Lung microvascular endothelial cell (primary cell): ENCODE measurements around the gene RAF1. TPM values are rescaled to one million over a fixed set of nuclear protein-coding genes. Genes with fewer than 3 reads are reported as not detected.
"Not testable (repeated sequence)": the region's sequence is repeated elsewhere in the genome, so short reads cannot be mapped to it uniquely, and the experiment has no call there.

ENCODE experiments used
- DNase-seq, 2 donors: peaks; one replicate each; pipeline versions ENCODE4 v3.0.0 to v3.0.0-alpha.2; 2010; ENCODE audit warnings: low read depth in 2 of 2
- total RNA-seq: library from RNA; depleted of rRNA; stranded (reverse); fragments of >200 nt; gene quantifications from 2 replicates; pipeline ENCODE4 v1.2.1, GENCODE V29; 2014

RAF1 gene
- total RNA-seq, 1 donor from 2014 or later: 84.7 TPM

DNA sequence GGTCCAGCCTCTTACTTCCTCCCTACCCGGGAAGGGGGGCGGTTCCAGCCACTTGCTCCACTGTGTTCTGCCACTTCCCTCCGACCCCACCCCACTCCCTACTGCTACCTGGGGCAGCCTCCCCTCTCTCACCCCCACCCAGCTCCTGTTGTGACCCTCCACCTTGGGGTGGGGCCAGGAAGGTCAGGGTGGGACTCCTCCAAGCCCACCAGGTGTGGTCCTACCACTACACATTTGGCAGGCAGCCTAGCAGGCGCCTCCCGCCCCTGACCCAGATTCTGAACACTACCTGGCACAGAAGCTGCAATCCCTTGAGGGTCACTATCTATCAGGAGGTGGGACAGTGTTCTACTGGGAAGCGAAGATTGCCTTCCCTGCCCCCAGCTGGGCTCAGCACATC lies 13.7 kb upstream of the RAF1 start:
- DNase-seq: no peak

DNA sequence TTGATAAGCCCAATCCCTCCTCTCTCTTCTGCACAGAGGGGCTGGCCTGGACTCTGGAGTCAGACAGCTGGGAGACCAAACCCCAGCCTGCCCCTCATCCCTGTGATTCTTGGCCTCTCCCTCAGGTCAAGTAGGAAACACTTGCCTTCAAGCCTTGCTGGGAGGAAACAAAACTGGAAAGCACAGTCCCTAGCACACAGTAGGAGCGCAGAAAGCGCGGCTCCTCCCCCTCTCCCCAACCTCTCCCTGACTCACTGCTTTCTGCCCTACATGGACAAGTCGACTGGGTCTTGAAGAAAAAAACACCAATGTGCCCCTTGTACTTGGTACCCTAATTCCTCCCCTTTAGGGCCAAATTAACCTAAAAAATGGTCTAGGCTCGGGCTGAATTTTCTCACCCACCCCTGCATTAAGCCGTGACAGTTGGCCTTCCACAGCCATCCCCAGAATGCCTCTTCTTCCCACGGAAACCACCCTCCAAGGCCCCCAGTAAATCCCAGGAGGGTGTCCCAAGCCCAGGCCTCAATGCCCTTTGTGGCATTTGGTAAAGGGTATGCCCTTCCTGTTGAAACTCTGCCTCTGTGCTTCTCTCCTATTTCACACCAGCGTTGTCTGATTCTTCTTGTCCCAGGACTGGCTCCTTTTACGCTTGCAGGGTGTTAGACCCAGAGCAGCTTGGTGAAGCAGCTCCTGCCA lies 11.3 kb upstream of the RAF1 start:
- DNase-seq: no peak

DNA sequence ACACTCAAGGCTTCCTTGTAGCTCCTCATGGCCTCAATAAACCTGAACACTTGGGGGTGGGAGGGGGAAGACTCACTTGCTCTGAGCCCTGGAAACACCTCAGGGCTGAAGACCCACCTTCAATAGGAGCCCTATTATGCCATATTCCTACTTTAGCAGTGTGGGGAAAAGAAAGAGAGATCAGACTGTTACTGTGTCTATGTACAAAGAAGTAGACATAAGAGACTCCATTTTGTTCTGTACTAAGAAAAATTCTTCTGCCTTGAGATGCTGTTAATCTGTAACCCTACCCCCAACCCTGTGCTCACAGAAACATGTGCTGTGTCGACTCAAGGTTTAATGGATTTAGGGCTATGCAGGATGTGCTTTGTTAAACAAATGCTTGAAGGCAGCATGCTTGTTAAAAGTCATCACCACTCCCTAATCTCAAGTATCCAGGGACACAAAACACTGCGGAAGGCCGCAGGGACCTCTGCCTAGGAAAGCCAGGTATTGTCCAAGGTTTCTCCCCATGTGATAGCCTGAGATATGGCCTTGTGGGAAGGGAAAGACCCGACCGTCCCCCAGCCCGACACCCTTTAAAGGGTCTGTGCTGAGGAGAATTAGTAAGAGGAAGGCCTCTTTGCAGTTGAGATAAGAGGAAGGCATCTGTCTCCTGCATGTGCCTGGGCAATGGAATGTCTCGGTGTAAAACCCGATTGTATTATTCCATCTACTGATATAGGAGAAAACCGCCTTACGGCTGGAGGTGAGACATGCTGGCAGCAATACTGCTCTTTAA lies 10.2 kb upstream of the RAF1 start:
- DNase-seq: not testable (repeated sequence)

DNA sequence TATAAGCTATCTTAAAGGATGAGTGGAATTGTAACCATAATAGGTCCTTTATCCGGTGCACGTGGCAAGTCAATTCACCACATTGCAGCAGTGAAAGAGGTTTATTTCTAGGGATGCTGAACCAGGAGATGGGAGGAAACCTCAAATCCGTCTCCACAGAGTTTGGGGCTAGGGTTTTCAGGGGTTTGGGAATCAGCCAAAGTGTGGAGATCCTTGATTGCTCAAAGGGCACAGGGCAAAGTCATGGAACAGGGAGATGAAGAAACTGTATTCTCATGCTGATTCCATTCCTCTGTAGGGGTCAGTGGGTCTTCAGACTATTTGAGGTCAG lies 7.2 kb upstream of the RAF1 start:
- no peak for DNase-seq

DNA sequence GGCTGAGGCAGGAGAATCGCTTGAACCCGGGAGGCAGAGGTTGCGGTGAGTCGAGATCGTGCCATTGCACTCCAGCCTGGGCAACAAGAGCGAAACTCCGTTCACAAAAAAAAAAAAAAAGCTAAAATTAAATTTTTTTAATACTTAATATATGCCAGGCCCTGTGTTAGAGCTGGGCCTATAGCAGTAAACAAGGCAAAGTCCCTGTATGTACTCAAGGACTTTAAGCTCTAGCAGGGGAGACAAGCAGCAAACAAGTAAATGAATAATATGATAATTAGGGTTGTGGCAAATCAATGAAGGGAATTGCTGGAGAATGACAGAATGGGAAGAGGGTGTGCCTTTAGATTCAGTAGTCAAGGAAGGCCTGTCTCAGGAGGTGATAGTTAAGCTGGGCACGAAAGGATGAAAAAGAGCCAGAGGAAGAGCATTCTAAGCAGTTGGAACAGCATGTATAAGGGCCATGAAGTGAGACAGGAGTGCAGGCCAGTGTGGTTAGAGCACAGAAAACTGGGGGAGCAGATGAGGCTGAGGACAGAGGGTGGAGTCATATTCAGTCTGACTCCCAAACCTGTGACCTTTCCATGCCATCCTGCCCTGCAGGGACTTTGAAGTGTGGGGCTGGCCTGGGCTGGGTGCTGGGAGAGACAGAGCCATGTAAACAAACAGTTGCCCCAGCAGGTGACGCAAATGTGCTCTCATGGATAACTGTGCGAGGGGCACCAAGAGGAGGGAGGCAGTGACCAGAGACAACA lies 6.6 kb upstream of the RAF1 start:
- no peak for DNase-seq

DNA sequence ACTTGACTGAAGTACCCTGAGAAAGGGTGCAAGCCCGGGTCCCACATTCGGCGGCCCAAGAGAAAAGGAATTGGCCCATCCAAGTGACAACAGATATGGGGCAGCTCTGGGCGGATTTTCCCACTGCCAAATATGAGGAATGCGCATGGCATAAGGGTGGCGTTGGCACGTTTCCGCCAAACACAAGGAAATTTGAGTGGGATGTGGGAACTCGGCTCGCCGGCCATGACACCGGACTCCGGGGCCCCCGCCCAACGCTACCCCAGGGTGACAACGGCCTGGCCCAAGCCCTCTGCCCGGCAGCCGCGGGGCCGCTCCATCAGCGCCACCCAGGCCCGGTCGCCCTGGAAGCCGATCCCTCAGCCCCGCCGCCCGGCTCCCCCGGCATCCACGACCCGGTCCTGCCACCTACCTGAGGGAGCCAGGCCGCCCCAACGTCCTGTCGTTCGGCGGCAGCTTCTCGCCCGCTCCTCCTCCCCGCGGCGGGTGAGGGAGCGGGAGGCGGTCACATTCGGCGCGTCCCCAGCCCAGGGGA lies 449 bp downstream of the RAF1 start:
- peak; percentile 32 to 53 for DNase-seq

DNA sequence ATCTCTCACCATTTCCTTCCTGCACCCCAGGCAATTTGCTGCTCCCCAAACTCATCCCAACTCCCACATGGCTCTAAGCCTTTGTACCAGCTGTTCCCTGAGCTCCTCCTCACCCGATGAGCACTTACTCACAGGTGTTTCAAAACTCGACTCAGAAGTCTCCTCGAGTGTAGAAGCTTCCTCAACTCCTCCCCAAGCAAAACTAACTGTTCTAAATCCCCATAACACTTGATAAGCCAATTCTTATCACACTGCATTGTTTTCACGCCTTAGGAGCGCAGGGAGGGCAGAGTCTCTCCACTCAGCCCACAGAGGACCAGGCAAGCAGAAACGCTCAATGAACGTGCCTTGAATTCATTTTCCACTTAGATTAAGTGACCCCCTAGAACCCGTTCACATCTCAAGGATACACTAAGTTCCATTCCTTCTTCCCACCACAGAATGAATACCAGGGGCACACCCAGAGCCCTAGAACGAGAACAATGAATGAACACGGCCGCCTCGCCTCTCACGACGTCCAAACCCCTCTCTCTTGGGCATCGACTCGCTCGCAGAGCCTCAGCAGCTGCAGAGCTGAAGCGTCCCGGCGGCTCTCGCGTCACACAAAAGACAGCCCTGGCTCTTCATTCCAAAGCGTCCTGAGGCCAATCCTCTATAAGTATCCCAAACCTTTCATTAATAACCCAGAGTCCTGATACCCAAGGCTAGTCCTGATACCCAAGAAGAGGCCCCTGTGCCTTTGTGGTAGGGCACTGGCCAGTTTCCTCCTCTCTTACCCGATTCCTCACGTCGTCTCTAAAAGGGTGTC lies 1.1 kb downstream of the RAF1 start:
- peak; percentile 40 to 48 for DNase-seq

DNA sequence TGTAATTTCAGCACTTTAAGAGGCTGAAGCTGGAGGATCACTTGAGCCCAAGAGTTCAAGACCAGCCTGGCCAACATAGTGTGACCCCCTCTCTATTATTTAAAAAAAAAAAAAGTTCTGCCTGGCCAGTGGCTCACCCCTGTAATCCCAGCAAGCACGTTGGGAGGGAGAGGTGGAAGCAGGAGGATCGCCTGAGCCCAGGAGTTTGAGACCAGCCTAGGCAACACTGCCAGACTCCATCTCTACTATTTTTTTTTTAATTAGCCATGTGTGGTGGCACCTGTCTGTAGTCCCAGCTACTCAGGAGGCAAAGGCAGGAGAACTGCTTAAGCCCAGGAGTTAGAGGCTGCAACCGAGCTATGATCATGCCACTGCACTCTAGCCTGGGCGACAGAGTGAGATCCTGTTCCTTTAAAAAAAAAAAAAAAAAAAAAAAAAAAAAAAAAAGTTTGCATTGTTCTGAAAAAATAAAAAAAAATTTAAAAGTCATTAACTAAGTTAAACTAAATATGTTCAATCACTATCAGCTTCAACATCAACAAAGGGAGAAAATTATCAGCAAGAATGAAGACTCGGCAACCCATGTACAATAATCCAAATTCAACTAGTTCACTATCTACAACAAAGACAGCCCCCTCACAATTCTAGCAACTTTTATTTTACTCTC lies 1.9 kb downstream of the RAF1 start:
- DNase-seq: no peak

DNA sequence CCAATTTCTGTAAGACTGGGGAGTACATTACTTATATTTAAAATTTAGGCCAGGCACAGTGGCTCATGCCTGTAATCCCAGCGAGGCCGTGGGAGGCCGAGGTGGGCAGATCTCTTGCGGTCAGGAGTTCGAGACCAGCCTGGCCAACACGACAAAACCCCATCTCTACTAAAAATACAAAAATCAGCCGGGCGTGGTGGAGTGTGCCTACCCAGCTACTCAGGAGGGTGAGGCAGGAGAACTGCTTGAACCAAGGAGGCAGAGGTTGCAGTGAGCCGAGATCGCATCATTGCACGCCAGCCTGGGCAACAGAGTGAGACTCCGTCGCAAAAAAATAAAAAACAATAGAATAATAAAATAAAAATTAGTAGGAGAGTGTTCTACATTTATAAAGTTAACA lies 2.5 kb downstream of the RAF1 start:
- DNase-seq: not testable (repeated sequence)

DNA sequence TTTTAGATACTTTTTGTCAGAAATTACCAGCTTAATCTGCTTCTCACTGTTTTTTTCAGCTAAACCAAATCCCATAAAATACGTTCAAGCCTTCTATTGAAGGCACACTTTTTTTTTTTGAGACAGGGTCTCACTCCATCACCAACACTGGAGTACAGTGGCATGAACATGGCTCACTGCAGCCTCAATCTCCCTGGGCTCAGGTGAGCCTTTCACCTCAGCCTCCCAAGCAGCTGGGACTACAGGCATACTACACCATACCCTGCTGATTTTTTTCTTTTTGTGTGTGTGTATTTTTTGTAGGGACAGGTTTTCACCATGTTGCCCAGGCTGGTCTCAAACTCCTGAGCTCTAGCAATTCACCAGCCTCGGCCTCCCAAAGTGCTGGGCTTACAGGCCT lies 3.7 kb downstream of the RAF1 start:
- DNase-seq: no peak

DNA sequence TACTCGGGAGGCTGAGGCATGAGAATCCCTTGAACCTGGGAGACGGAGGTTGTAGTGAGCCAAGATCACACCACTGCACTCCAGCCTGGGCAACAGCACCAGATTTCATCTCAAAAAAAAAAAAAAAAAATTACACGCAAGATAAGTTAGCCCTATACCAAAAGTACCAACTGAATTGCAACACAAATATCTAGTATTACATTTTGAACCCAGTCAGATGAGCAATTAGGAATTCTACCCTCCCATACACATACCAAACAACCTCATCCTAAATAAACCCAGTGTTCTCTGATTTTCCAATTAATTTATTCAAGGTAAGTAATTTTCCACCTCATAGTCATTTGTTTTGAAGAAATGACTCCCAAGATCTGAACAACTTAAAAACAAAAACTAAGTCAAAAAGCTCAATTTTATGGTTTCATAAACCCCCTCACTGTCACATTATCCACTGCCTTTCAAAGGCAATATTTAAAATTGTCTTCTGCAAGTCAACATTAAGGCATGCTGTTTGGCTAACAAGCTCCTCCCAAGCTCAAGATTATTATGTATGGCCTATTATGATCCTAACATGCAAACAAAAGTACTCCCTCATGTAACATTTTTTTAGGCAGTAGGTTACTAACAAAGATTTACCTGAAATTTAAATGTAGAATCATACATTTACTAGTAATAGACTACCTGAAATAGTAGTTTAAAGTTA lies 4.5 kb downstream of the RAF1 start:
- no peak for DNase-seq

DNA sequence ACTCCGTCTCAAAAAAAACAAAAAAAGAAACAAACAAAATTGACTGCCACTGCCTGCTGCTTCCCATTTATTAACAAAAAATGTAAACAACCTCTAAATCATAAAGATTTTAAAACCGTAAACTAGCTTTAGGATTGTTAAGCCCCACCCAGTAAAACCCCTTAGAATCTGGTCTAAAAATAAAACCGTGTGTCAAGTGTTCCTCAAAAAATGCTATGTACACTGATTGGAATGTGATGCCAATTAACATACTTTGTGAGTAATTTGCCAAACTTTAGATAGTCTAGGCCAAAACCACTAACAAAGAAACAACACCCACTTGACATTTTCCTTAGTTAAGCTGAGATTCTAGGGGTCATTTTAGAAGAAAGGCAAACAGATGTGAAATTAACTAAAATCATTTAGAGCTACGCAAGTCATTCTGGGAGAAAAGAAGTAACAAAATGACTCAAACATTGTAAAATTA lies 5.3 kb downstream of the RAF1 start:
- DNase-seq: peak in 1 of 2 donors; percentile 39

DNA sequence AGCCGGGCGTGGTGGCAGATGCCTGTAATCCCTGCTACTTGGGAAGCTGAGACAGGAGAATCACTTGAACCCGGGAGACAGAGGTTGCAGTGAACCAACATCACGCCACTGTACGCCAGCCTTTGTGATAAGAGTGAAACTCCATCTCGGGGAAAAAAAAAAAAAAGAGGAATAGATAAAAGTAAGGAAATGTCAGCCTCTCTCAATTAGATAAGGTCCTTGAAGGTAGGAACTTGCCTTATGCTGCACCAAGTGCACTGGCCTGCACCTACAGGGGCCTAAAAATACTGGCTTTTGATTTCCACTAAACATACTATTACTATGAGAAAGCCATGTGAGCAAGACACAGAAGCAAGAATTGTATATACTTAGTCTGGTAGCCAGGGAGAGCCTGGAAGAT lies 7.1 kb downstream of the RAF1 start:
- DNase-seq: no peak

DNA sequence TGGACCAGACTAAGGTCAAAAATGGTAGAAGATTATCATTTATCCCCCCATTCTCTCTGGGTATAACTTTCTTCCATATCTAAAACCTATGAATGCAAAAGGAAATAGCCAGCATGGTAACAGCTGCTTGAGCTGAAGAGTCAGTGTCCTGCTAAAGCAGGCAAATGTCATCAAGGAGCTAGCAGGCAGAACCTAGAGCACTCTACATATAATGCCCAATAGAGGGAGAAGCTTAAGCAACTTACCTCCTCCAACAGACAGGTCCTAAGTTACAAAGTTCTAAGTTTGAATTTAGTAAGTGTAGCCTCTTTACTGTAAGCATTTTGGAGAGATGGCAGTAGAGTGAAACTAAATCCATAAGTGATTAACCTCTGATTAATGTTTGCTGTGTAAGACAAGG lies 7.7 kb downstream of the RAF1 start:
- DNase-seq: no peak

DNA sequence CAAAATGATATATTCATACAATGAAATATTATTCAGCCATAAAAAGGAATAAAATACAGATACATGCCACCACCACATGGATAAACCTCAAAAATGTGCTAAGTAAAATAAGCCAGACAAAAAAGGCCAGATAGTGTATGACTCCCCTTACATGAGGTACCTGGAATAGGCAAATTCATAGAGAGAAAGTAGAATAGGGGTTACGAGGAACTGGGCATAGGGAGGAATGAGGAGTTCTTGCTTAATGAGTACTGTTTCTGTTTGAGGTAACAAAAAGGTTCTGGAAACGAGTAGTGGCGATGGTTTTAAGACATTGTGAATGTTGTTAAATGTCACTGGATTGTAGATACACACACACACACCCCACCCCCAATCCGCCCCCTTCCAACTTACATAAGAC lies 8.2 kb downstream of the RAF1 start:
- no peak for DNase-seq

DNA sequence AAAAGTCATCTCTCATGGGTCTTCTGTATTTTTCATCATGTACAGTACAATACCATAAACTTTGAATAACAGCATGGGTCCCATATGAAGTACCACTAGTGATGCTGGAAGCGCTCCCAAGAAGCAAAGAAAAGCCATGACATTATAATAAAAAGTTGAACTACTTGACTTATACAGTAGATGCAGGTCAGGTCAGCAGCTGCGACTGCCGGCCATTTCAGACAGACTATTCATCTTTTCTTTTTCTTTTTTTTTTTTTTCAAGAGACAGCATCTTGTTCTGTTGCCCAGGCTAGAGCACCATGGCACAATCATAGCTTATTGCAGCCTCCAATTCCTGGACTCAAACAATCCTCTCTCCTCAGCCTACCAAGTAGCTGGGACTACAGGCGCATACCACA lies 10.2 kb downstream of the RAF1 start:
- no peak for DNase-seq

DNA sequence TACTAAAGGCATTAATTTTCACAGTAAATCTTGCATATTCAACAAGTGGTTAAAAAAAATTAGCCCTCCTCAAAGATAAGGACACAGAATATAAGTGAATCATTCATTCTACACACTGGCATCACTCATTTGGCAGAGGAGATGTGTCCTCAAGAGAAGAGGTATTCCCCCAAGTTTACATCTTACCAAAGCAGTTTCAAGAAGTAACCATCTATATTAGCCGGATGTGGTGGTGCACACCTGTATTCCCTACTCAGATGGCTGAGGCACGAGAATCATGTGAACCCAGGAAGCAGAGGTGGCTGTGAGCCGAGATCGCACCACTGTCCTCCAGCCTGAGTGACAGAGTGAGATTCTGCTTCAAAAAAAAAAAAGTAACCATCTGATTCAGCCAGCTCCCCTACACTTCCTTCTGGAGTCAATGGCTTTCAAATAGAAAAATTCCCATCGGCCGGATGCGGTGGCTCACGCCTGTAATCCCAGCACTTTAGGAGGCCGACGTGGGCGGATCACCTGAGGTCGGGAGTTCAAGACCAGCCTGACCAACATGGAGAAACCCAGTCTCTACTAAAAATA lies 15.4 kb downstream of the RAF1 start:
- peak; percentile 13 to 37 for DNase-seq

DNA sequence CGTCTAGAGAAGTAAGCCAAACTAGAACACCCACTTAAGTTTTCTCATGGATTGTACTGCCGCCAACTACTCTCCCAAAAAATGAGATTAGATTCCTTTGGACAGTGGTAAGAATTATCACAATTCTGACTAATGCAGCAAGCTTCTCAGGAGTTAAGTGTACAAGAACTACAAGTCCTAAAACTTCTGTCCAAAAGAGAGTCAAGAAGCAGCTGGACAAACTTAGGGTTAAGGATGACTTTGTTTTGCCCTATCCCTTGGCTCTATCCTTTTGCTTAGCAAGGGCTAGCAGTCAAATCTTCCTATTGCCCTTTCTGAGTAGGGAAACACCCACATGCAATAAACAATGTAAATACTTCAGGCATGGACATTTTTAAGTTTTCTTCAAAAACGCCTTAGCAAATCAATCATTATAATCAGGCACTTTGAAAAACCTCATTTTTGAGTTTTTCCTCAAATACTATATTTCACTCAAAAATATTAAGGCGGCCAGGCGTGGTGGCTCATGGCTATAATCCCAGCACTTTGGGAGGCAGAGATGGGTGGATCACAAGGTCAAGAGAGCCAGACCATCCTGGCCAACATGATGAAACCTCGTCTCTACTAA lies 19.5 kb downstream of the RAF1 start:
- no peak for DNase-seq

DNA sequence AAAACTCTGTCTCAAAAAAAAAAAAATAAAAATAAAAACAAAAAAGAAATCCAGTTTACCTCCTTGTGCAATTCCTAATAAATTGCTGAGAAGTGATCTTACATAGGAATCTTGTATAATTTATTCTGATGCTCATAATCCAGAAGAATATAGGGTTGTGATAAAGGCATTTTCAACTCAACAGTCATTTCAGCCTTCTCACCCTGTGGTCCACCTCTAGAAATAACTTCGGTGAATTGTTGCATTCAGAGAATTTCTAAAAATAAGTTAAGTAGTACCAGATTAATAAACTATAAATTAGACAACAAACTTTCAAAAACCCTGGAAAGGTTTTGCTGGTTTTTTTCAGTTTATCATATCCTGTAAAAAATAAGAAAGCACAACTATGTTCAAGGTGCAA lies 20.2 kb downstream of the RAF1 start:
- DNase-seq: no peak

DNA sequence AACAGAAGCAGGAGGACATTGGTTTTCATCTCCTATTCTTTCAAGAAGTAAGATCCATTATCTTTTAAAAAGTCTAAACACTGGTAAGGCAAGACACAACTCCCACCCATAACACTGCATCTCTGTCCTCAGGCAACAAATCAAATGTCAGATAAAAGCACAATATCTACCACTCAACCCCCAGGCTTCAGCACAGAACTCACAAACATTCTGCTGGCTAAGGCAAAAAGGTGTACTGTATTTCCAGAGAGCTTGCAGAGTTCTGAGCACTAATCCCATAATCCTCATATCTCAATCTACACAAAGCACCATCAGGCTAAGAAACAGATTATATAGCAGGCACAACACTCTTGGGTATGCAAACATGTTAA lies 20.9 kb downstream of the RAF1 start:
- no peak for DNase-seq
